Uterus (tissue), 4 donors: ENCODE measurements around the gene SERP1. TPM values are rescaled to one million over a fixed set of nuclear protein-coding genes. Genes with fewer than 3 reads are reported as not detected.

ENCODE experiments used
- DNase-seq, 2 donors: peaks; one replicate each; pipeline ENCODE4 v3.0.0-alpha.2; 2019 to 2020
- H3K27ac ChIP-seq, 2 donors: fragments of 200-600 bp; sonication (generic); 1 replicate in 1 of 2; 2 replicates in 1 of 2; pipeline ENCODE4 v1.5.1; 2016 to 2018
- H3K27me3 ChIP-seq, 2 donors: fragments of 200-600 bp; sonication (generic); one replicate each; pipeline ENCODE4 v1.5.1; 2018 to 2019; ENCODE audit warnings: control low read depth in 1 of 2
- H3K36me3 ChIP-seq, 2 donors: fragments of 200-600 bp; sonication (generic); one replicate each; pipeline ENCODE4 v1.5.1; 2019; ENCODE audit warnings: control low read depth in 1 of 2
- H3K4me1 ChIP-seq, 2 donors: fragments of 200-600 bp; sonication (generic); one replicate each; pipeline ENCODE4 v1.5.1; 2018 to 2019; ENCODE audit warnings: control low read depth in 1 of 2
- H3K4me3 ChIP-seq, 2 donors: fragments of 200-600 bp; sonication (generic); 1 replicate in 1 of 2; 2 replicates in 1 of 2; pipeline ENCODE4 v1.5.1; 2018 to 2019; ENCODE audit warnings: mild to moderate bottlenecking in 1 of 2
- H3K9me3 ChIP-seq, 2 donors: fragments of 200-600 bp; sonication (generic); one replicate each; pipeline ENCODE4 v1.5.1; 2019; ENCODE audit warnings: control low read depth in 1 of 2
- POLR2A ChIP-seq, 2 donors: fragments of 450-650 bp; IDR thresholded peaks; one replicate each; pipeline ENCODE4 v1.6.1; 2016; ENCODE audit warnings: antibody characterized with exemption in 2 of 2, mild to moderate bottlenecking in 1 of 2, moderate library complexity in 1 of 2
- intact Hi-C: fragments of 100-400 bp; cut with DNase I; formaldehyde crosslinking; loops from one replicate; pipeline ENCODE4 v1.15.1; 2023; ENCODE audit warnings: low total_unique reads
- total RNA-seq, 4 donors: library from RNA; depleted of rRNA in 3 of 4; stranded (reverse); fragments of >200 nt in 3 of 4; gene quantifications; one replicate each; pipeline versions ENCODE4 v1.1.0 to v1.2.4, GENCODE V29; 2014 to 2023
- TF ChIP-seq, protein P1 (sequence below), 4 experiments: fragments of 200-600 bp in 2 of 4; fragments of 450-650 bp in 2 of 4; sonication (generic) in 2 of 4; IDR thresholded peaks; one replicate each; pipeline ENCODE4 v1.5.1; 2016 to 2019; ENCODE audit warnings: antibody characterized with exemption in 4 of 4, mild to moderate bottlenecking in 2 of 4, moderate library complexity in 1 of 4
- donor health status: DM: yes; HTN: yes; CAD: no.

SERP1 gene
- total RNA-seq, 4 donors from 2014 or later: 77.4 to 151 (median 83.8) TPM

DNA sequence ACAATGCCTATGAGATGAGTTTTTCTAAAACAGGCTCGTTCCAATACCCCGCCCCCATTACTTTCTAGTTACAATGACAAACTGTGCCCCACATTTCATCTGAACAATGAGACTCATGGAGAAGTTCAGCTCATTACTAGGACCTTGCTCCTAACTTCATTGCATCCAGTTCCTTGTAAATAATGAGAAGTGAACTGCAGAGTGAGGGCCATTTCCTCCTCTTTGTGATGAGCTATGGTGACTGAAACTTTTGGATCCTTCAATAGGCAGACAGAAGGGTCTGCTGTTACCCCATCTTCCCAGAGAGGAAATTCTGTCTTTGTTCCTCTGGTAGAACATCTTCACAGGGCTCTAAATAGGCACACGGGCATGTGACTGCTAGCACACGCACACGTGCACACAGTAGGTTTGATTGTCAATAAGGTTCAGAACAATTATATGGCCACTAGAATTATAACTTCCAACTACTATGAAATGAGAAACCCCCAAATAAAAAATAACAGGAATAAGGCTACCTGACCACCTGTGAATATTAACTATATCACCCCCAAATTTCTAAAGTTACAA, 51.8 kb downstream of the SERP1 start:
- no peaks in the 10 kb centered on the region for H3K36me3 ChIP-seq
- H3K4me1 ChIP-seq: no peaks in the 10 kb centered on the region
- no peak for TF ChIP-seq POLR2A (IDR thresholded peaks at IDR 0.05)
- TF ChIP-seq, protein P1, sequence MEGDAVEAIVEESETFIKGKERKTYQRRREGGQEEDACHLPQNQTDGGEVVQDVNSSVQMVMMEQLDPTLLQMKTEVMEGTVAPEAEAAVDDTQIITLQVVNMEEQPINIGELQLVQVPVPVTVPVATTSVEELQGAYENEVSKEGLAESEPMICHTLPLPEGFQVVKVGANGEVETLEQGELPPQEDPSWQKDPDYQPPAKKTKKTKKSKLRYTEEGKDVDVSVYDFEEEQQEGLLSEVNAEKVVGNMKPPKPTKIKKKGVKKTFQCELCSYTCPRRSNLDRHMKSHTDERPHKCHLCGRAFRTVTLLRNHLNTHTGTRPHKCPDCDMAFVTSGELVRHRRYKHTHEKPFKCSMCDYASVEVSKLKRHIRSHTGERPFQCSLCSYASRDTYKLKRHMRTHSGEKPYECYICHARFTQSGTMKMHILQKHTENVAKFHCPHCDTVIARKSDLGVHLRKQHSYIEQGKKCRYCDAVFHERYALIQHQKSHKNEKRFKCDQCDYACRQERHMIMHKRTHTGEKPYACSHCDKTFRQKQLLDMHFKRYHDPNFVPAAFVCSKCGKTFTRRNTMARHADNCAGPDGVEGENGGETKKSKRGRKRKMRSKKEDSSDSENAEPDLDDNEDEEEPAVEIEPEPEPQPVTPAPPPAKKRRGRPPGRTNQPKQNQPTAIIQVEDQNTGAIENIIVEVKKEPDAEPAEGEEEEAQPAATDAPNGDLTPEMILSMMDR (IDR thresholded peaks at IDR 0.05): no peak
- no peaks in the 10 kb centered on the region for H3K27me3 ChIP-seq
- H3K27ac ChIP-seq: no peak overlapping the region
- H3K9me3 ChIP-seq: no peaks in the 10 kb centered on the region
- no peak overlapping the region for H3K4me3 ChIP-seq
- DNase-seq: no peak
- intact Hi-C loops: no loop called here

Other genes starting within 250 kb of the SERP1 start
- 10 to 100 TPM; 11.8 to 60.5 (median 23.6) TPM for gene TSC22D2, start 138.2 kb downstream of the SERP1 start, total RNA-seq
- gene EIF2A, start 291 bp upstream of the SERP1 start, total RNA-seq: 100 to 1,000 TPM; 112 to 266 (median 187) TPM
- 100 to 1,000 TPM in 3 of 4 donors, 10 to 100 TPM in 1; 98.0 to 158 (median 111) TPM for gene SELENOT, start 56.8 kb upstream of the SERP1 start, total RNA-seq
- gene ERICH6, start 157.4 kb upstream of the SERP1 start, total RNA-seq: not detected
- gene SIAH2, start 216.7 kb upstream of the SERP1 start, total RNA-seq: 10 to 100 TPM; 25.4 to 63.8 (median 43.6) TPM